Measurements from ENCODE around the gene WDTC1. TPM values are rescaled to one million over a fixed set of nuclear protein-coding genes. Genes with fewer than 3 reads are reported as not detected.
"Not testable (repeated sequence)": the region's sequence is repeated elsewhere in the genome, so short reads cannot be mapped to it uniquely, and the experiment has no call there.

WDTC1 gene, protein sequence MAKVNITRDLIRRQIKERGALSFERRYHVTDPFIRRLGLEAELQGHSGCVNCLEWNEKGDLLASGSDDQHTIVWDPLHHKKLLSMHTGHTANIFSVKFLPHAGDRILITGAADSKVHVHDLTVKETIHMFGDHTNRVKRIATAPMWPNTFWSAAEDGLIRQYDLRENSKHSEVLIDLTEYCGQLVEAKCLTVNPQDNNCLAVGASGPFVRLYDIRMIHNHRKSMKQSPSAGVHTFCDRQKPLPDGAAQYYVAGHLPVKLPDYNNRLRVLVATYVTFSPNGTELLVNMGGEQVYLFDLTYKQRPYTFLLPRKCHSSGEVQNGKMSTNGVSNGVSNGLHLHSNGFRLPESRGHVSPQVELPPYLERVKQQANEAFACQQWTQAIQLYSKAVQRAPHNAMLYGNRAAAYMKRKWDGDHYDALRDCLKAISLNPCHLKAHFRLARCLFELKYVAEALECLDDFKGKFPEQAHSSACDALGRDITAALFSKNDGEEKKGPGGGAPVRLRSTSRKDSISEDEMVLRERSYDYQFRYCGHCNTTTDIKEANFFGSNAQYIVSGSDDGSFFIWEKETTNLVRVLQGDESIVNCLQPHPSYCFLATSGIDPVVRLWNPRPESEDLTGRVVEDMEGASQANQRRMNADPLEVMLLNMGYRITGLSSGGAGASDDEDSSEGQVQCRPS
- 10 to 100 TPM; 45.4 to 47.1 TPM for total RNA-seq

DNA sequence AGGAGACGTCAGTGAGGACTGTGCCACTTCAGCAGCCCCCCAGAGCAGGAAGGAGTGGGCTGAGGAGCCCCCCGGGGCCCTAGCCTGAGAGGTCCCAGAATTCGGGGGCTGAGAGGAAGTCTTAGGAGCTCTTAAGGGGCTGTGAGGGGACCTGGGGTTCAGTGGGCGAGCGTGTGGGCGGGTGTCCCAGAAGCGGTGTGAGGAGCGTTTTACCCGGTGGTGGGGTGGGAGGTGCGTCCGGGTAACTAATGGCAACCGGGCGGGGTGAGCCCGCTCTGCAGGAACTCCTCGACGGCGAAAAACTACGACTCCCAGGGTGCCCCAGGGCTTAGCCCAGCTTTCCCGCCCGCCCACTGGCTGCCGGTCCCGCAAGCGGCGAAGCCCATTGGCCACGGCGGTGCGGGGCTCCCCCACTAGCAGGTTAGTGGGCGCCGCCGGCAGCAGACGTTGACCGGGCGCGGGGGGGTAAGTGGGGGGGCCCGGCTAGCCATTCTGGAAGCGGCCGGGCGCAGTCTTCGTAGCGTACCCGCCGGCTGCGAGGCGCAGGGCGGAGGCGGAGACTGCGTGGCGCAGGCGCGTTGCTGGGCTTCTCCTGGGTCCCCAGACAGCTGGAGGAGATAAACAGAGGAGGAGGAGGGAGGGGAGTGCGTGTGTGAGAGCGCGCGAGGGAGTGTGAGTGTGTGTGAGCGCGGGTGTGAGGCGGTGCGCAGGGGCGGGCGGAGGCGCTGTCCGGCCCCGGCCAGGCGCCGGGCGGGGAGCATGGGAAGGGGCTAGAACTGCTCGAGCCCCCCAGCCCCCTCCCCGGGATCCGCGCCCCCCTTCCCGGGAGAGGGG lies at the start of gene WDTC1:
TSS of gene WDTC1 (plus strand) at position 584 of the 834 bp plus-strand sequence. CDS start 26,423 bp downstream, outside the sequence.
- Mint-ChIP-seq H3K4me1 (peaks cover 35% of the 10 kb centered on the region), H3K27ac (peak within 1 kb of the TSS; percentile 89), H3K27me3 (no peaks in the 10 kb centered on the region), H3K9me3 (no peaks in the 10 kb centered on the region), H3K4me3 (peak within 1 kb of the TSS; percentile 99), H3K36me3 (ENCODE audit: low read depth) (peaks cover 7% of the 10 kb centered on the region)
- POLR2A ChIA-PET = interaction anchor here (0.9 to 1.5 kb wide), 6 partner anchors 9 to 1094 kb away, joined by 3 to 10 read pairs (median 4); partner anchors contain the start of genes FAM76A, MED18, SLC9A1 and WASF2
- peak; percentile 99 for DNase-seq
- CTCF ChIA-PET = interaction anchor here (0.7 to 1.3 kb wide), 5 partner anchors 36 to 188 kb away, joined by 3 read pairs; no protein-coding TSS in a partner anchor

DNA sequence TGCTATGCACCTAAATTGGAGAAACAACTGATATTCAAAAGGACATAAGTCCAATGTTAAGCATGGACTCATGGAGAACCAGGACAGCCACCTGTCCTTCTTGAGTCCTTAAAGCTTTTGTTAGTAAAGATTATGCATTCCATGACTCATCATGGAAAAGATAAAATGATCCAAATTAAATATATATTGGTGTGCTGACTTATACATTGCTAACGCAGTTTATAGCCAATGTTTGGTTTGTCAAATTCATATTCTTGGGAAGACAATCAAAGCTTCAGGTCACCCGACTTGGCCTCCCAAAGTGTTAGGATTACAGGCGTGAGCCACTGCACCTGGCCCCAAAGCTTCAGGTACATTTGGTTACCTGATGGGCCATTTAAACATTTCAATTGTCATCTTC lies 49.8 kb upstream of the WDTC1 start:
- H3K36me3 Mint-ChIP-seq (ENCODE audit: low read depth); H3K27me3 Mint-ChIP-seq; H3K4me1 Mint-ChIP-seq; DNase-seq; H3K27ac Mint-ChIP-seq; H3K4me3 Mint-ChIP-seq: not testable (repeated sequence)
- ChIA-PET POLR2A (interaction anchor here (0.9 kb wide), 1 partner anchor 30 kb away, joined by 3 read pairs; the partner anchor contains the start of gene SLC9A1), CTCF (interaction anchor here (0.5 to 1.0 kb wide), 2 partner anchors 53 to 117 kb away, joined by 3 to 4 read pairs; no protein-coding TSS in a partner anchor)
- peaks cover 15% of the 10 kb centered on the region for H3K9me3 Mint-ChIP-seq

DNA sequence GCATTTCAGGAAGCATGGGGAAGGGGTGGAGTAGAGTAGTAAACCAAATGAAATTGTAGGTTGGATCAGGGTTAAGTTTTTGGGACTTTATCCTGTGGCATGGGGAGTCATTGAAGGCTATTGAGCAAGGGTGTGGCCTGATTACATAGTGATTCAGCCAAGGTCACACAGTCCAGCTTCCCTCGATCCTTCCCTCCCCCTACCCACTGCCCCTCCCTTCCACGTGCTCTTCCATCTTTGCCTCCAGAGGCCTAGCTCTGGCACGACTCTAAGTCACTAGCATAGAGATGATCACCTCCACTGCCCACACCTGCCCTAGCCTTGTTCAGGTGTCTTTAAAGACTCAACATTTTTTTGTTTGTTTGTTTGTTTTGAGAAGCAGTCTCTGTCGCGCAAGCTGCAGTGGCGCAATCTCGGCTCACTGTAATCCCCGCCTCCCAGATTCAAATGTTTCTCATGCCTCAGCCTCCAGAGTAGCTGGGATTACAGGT lies 42.3 kb upstream of the WDTC1 start:
- CTCF ChIA-PET = no interaction called here
- Mint-ChIP-seq H3K9me3 (no peaks in the 10 kb centered on the region), H3K27ac (no peak overlapping the region), H3K36me3 (ENCODE audit: low read depth) (no peaks in the 10 kb centered on the region), H3K4me3 (no peak overlapping the region), H3K27me3 (peaks cover 10% of the 10 kb centered on the region), H3K4me1 (no peaks in the 10 kb centered on the region)
- DNase-seq = no peak
- POLR2A ChIA-PET = no interaction called here

DNA sequence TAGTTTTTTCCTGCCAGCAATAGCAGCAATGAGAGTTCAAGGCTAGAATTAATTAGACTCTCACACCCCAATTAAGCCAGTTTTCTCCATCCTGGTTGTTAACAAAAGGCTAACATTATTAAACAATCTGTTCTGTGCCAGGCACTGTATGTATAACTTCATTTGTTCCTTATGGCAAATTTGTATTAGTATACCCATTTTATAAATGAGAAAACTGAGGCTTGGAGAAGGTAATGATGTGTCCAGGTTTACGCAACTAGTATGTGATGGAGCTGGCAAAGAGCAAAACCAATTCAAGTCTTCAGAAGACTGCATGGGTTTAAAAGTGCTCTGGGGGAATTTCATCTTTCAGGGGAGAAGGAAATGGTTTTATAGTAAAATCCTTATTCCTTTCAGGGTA lies 41.2 kb upstream of the WDTC1 start:
- Mint-ChIP-seq H3K27me3 (peaks cover 10% of the 10 kb centered on the region), H3K4me1 (peaks cover 5% of the 10 kb centered on the region), H3K4me3 (no peak overlapping the region), H3K36me3 (ENCODE audit: low read depth) (no peaks in the 10 kb centered on the region), H3K9me3 (no peaks in the 10 kb centered on the region), H3K27ac (no peak overlapping the region)
- DNase-seq = no peak
- POLR2A ChIA-PET = no interaction called here
- CTCF ChIA-PET = no interaction called here

DNA sequence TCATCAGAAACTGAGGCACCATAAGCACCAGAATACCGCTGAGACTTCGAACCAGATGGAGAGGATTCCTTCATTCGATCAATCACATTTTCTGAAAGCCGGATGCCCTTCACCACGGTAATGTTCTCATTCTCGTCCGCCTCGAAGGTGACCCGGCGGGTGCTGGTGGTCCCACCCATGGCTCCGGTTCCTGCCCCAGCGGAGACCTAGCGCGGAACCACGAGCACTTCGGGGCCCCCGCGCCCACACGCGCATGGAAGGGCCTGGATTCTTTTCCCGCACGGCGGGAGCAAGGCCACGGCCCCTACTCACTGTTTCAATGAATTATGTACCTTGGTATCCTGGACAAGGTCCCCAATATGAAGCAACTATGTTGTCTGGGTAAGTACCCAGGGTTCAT lies 33.1 kb upstream of the WDTC1 start:
- Mint-ChIP-seq H3K27ac (no peak overlapping the region), H3K9me3 (no peaks in the 10 kb centered on the region), H3K27me3 (peaks cover 2% of the 10 kb centered on the region), H3K36me3 (ENCODE audit: low read depth) (no peaks in the 10 kb centered on the region), H3K4me3 (no peak overlapping the region), H3K4me1 (peaks cover 6% of the 10 kb centered on the region)
- POLR2A ChIA-PET = no interaction called here
- no peak for DNase-seq
- CTCF ChIA-PET = interaction anchor here (0.5 to 1.3 kb wide), 4 partner anchors 79 to 587 kb away, joined by 3 to 8 read pairs (median 4); no protein-coding TSS in a partner anchor

DNA sequence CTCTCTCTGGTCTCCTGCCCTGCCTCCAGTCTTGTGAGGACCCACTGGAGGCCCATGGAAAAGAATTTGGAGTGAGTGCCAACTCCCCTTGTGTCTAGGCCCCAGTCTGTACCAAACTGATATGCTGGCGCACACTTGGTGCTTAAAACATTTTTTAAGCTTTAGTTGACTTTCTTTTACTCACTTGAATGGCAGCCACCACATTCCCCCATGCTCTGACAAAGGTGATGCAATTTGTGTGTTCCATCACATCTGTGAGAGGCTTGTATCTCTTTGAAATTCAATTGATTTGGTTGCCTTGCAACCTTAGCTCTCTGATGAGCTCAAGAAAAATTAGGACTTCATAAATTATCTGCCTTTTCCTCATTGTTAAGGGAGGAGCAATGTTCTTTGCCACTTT lies 30.5 kb upstream of the WDTC1 start:
- Mint-ChIP-seq H3K27ac (no peak overlapping the region), H3K4me3 (no peak overlapping the region), H3K9me3 (no peaks in the 10 kb centered on the region), H3K4me1 (no peaks in the 10 kb centered on the region), H3K36me3 (ENCODE audit: low read depth) (no peaks in the 10 kb centered on the region), H3K27me3 (peaks cover 12% of the 10 kb centered on the region)
- ChIA-PET CTCF (interaction anchor here (1.3 kb wide), 1 partner anchor 80 kb away, joined by 3 read pairs; no protein-coding TSS in a partner anchor), POLR2A (no interaction called here)
- DNase-seq = no peak

DNA sequence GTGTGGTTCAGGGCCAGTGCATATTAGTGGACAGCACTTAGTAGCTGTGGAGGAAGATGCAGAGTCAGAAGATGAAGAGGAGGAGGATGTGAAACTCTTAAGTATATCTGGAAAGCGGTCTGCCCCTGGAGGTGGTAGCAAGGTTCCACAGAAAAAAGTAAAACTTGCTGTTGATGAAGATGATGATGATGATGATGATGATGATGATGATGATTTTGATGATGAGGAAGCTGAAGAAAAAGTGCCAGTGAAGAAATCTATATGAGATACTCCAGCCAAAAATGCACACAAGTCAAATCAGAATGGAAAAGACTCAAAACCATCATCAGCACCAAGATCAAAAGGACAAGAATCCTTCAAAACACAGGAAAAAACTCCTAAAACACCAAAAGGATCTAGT lies 27.2 kb upstream of the WDTC1 start:
- H3K9me3 Mint-ChIP-seq; CTCF ChIA-PET; H3K4me1 Mint-ChIP-seq; H3K36me3 Mint-ChIP-seq (ENCODE audit: low read depth); H3K27ac Mint-ChIP-seq; DNase-seq; POLR2A ChIA-PET; H3K4me3 Mint-ChIP-seq: not testable (repeated sequence)
- H3K27me3 Mint-ChIP-seq = peaks cover 13% of the 10 kb centered on the region

DNA sequence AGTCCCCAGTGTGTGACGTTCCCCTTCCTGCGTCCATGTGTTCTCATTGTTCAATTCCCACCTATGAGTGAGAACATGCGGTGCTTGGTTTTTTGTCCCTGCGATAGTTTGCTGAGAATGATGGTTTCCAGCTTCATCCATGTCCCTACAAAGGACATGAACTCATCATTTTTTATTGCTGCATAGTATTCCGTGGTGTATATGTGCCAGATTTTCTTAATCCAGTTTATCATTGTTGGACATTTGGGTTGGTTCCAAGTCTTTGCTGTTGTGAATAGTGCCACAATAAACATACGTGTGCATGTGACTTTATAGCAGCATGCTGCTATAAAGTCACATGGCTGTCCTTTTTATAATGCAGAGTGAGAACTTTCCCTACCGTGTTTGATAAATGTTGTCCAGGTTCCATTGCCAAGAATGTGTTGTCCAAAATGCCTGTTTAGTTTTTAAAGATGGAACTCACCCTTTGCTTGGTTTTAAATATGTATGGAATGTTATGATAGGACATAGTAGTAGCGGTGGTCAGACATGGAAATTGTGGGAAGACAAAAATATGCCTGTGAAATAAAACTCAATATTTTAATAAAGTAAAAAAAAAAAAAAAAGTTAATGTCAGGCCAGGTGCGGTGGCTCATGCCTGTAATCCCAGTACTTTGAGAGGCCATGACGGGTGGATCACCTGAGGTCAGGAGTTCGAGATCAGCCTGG lies 26.1 kb upstream of the WDTC1 start:
- H3K4me1 Mint-ChIP-seq; H3K9me3 Mint-ChIP-seq; H3K36me3 Mint-ChIP-seq (ENCODE audit: low read depth); H3K27ac Mint-ChIP-seq; DNase-seq; H3K4me3 Mint-ChIP-seq; POLR2A ChIA-PET: not testable (repeated sequence)
- CTCF ChIA-PET = interaction anchor here (1.8 kb wide), 1 partner anchor 11 kb away, joined by 4 read pairs; no protein-coding TSS in a partner anchor
- peaks cover 13% of the 10 kb centered on the region for H3K27me3 Mint-ChIP-seq

DNA sequence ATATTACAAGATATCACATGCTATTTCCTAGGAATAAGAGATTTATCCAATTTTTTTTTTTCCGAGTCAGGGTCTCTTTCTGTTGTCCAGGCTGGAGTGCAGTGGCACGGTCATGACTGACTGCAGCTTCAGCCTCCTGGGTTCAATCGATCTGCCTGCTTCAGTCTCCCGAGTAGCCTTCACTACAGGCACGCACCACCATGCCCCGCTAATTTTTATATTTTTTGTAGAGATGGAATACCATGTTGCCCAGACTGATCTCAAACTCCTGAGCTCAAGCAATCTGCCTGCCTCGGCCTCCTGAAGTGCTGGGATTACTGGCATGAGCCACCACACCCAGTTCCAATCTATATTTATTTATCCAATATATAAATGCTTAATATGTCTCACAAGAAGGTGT lies 18.0 kb upstream of the WDTC1 start:
- peaks cover 5% of the 10 kb centered on the region for H3K27me3 Mint-ChIP-seq
- H3K4me3 Mint-ChIP-seq = no peak overlapping the region
- no peak overlapping the region for H3K27ac Mint-ChIP-seq
- no peaks in the 10 kb centered on the region for H3K9me3 Mint-ChIP-seq
- H3K36me3 Mint-ChIP-seq (ENCODE audit: low read depth) = no peaks in the 10 kb centered on the region
- ChIA-PET CTCF (interaction anchor here (0.9 kb wide), 1 partner anchor 172 kb away, joined by 3 read pairs; no protein-coding TSS in a partner anchor), POLR2A (no interaction called here)
- no peak for DNase-seq
- H3K4me1 Mint-ChIP-seq = no peaks in the 10 kb centered on the region

DNA sequence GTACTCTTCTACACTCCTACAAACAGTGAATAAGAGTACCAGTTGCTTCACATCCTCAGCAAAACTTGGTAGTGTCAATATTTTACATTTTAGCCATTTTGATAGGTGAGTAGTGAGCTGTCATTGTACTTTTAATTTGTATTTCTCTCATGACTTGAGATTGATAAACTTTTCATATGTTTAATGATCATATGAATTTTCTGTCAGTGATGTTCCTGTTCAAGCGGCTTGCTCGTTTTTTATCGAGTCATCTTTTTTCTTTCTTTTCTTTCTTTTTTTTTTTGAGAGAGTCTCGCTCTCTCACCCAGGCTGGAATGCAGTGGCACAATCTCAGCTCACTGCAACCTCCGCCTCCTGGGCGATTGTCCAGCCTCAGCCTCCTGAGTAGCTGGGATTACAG lies 17.0 kb upstream of the WDTC1 start:
- H3K4me3 Mint-ChIP-seq = no peak overlapping the region
- no peak overlapping the region for H3K27ac Mint-ChIP-seq
- peaks cover 5% of the 10 kb centered on the region for H3K27me3 Mint-ChIP-seq
- DNase-seq = no peak
- H3K9me3 Mint-ChIP-seq = no peaks in the 10 kb centered on the region
- H3K36me3 Mint-ChIP-seq (ENCODE audit: low read depth) = no peaks in the 10 kb centered on the region
- ChIA-PET CTCF (interaction anchor here (0.9 kb wide), 1 partner anchor 173 kb away, joined by 3 read pairs; no protein-coding TSS in a partner anchor), POLR2A (no interaction called here)
- H3K4me1 Mint-ChIP-seq = no peaks in the 10 kb centered on the region

DNA sequence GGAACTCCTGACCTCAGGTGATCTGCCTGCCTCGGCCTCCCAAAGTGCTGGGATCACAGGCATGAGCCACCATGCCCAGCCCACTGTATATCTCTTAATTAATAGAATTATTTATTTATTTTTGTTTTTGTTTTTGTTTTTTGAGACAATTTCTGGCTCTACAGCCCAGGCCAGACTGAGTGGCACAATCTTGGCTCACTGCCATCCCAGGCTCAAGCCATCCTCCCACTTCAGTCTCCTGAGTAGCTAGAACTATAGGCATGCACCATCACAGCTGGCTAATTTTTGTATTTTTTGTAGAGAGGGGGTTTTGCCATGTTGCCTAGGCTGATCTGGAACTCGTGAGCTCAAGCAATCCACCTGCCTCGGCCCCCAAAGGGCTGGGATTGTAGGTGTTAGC lies 15.7 kb upstream of the WDTC1 start:
- Mint-ChIP-seq H3K4me3 (no peak overlapping the region), H3K9me3 (no peaks in the 10 kb centered on the region), H3K27ac (no peak overlapping the region), H3K4me1 (no peaks in the 10 kb centered on the region), H3K27me3 (peaks cover 5% of the 10 kb centered on the region), H3K36me3 (ENCODE audit: low read depth) (no peaks in the 10 kb centered on the region)
- DNase-seq = no peak
- POLR2A ChIA-PET = no interaction called here
- CTCF ChIA-PET = interaction anchor here (1.5 kb wide), 1 partner anchor 8 kb away, joined by 4 read pairs; no protein-coding TSS in a partner anchor

DNA sequence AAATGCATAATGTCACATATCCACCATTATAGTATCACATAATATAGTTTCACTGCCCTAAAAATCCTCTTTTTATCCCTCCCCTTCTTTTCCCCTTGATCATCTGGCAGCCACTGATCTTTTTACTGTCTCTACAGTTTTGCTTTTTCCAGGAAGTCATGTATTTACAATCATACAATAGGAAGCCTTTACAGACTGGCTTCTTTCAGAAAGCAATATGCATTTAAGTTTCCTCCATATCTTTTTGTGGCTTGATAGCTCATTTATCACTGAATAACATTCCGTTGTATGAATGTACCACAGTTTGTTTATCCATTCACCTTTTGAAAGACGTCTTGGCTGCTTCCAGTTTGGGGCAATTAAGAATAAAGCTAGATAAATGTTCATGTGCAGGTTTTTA lies 14.3 kb upstream of the WDTC1 start:
- Mint-ChIP-seq H3K9me3 (no peaks in the 10 kb centered on the region), H3K4me1 (no peaks in the 10 kb centered on the region), H3K27me3 (peaks cover 3% of the 10 kb centered on the region), H3K27ac (no peak overlapping the region), H3K36me3 (ENCODE audit: low read depth) (no peaks in the 10 kb centered on the region), H3K4me3 (no peak overlapping the region)
- ChIA-PET CTCF (interaction anchor here (1.5 kb wide), 1 partner anchor 10 kb away, joined by 4 read pairs; no protein-coding TSS in a partner anchor), POLR2A (interaction anchor here (0.6 kb wide), 1 partner anchor 1254 kb away, joined by 3 read pairs; no protein-coding TSS in a partner anchor)
- no peak for DNase-seq

Data from activated CD4-positive, alpha-beta memory T cell treated with anti-CD3 and anti-CD28 coated beads, Interleukin-2, amount 10 ng/mL, durations not matched to agents 7 days and 5 days (primary cell).